Measurements from ENCODE around the gene NDUFAF7. TPM values are rescaled to one million over a fixed set of nuclear protein-coding genes. Genes with fewer than 3 reads are reported as not detected.
A peak's percentile ranks its signal among the peaks of the same experiment; 100 is the strongest.
"Not testable (repeated sequence)": the region's sequence is repeated elsewhere in the genome, so short reads cannot be mapped to it uniquely, and the experiment has no call there.

NDUFAF7 gene
- total RNA-seq, 1 experiment from 2014 or later: 38.0 TPM

GRCh38 chr2:37191253-37191652 lies 40.2 kb upstream of the NDUFAF7 start:
- Histone ChIP-seq H3K9me3 (no peaks in the 10 kb centered on the region), H3K4me1 (no peaks in the 10 kb centered on the region), H3K36me3 (ENCODE audit: control insufficient read depth, insufficient read depth, low read length) (no peaks in the 10 kb centered on the region), H3K27me3 (replicated peaks; ENCODE audit: control insufficient read depth, insufficient read depth, low read length) (no peaks in the 10 kb centered on the region), H3K4me3 (ENCODE audit: low read depth, low read length) (no peak overlapping the region)
- POLR2A ChIA-PET: no interaction called here
- CTCF ChIA-PET: no interaction called here
- TF ChIP-seq CTCF (IDR thresholded peaks at IDR 0.05; ENCODE audit: insufficient read depth in 1 of 2, low read depth in 1 of 2, low read length in 1 of 2, severe bottlenecking in 1 of 2, unreplicated experiment in 1 of 2): no peak
- no peaks in the 10 kb centered on the region for H3K9me3 Mint-ChIP-seq (ENCODE audit: unreplicated experiment)
- H3K27ac Mint-ChIP-seq (ENCODE audit: unreplicated experiment): no peak overlapping the region
- BruUV-seq (replicated peaks): no TSS peak
- H3K27me3 Mint-ChIP-seq (ENCODE audit: insufficient read depth, unreplicated experiment): no peaks in the 10 kb centered on the region
- DNase-seq: no peak
- no peak overlapping the region for H3K4me3 Mint-ChIP-seq (ENCODE audit: unreplicated experiment)
- peaks cover 14% of the 10 kb centered on the region for H3K4me1 Mint-ChIP-seq (ENCODE audit: low read depth, unreplicated experiment)
- intact Hi-C loops (cut with micrococcal nuclease; ENCODE audit: unreplicated experiment): no loop called here
- H3K36me3 Mint-ChIP-seq (ENCODE audit: insufficient read depth, unreplicated experiment): peaks cover 6% of the 10 kb centered on the region

GRCh38 chr2:37191747-37192146 lies 39.7 kb upstream of the NDUFAF7 start:
- intact Hi-C loops (cut with micrococcal nuclease; ENCODE audit: unreplicated experiment): no loop called here
- no peak overlapping the region for H3K27ac Mint-ChIP-seq (ENCODE audit: unreplicated experiment)
- H3K4me1 Mint-ChIP-seq (ENCODE audit: low read depth, unreplicated experiment): peaks cover 14% of the 10 kb centered on the region
- Histone ChIP-seq H3K4me1 (no peaks in the 10 kb centered on the region), H3K27me3 (replicated peaks; ENCODE audit: control insufficient read depth, insufficient read depth, low read length) (no peaks in the 10 kb centered on the region), H3K36me3 (ENCODE audit: control insufficient read depth, insufficient read depth, low read length) (no peaks in the 10 kb centered on the region), H3K4me3 (ENCODE audit: low read depth, low read length) (no peak overlapping the region), H3K9me3 (no peaks in the 10 kb centered on the region)
- ChIA-PET CTCF (no interaction called here), POLR2A (no interaction called here)
- peaks cover 11% of the 10 kb centered on the region for H3K36me3 Mint-ChIP-seq (ENCODE audit: insufficient read depth, unreplicated experiment)
- no peaks in the 10 kb centered on the region for H3K9me3 Mint-ChIP-seq (ENCODE audit: unreplicated experiment)
- TF ChIP-seq CTCF (IDR thresholded peaks at IDR 0.05; ENCODE audit: insufficient read depth in 1 of 2, low read depth in 1 of 2, low read length in 1 of 2, severe bottlenecking in 1 of 2, unreplicated experiment in 1 of 2): no peak
- H3K27me3 Mint-ChIP-seq (ENCODE audit: insufficient read depth, unreplicated experiment): no peaks in the 10 kb centered on the region
- no TSS peak for BruUV-seq (replicated peaks)
- no peak for DNase-seq
- no peak overlapping the region for H3K4me3 Mint-ChIP-seq (ENCODE audit: unreplicated experiment)

GRCh38 chr2:37192551-37192950 lies 38.9 kb upstream of the NDUFAF7 start:
- Histone ChIP-seq H3K27me3 (replicated peaks; ENCODE audit: control insufficient read depth, insufficient read depth, low read length) (no peaks in the 10 kb centered on the region), H3K9me3 (no peaks in the 10 kb centered on the region), H3K4me1 (no peaks in the 10 kb centered on the region), H3K36me3 (ENCODE audit: control insufficient read depth, insufficient read depth, low read length) (no peaks in the 10 kb centered on the region), H3K4me3 (ENCODE audit: low read depth, low read length) (no peak overlapping the region)
- DNase-seq: no peak
- ChIA-PET POLR2A (no interaction called here), CTCF (no interaction called here)
- H3K27ac Mint-ChIP-seq (ENCODE audit: unreplicated experiment): no peak overlapping the region
- H3K36me3 Mint-ChIP-seq (ENCODE audit: insufficient read depth, unreplicated experiment): peaks cover 16% of the 10 kb centered on the region
- no peaks in the 10 kb centered on the region for H3K9me3 Mint-ChIP-seq (ENCODE audit: unreplicated experiment)
- no peak for TF ChIP-seq CTCF (IDR thresholded peaks at IDR 0.05; ENCODE audit: insufficient read depth in 1 of 2, low read depth in 1 of 2, low read length in 1 of 2, severe bottlenecking in 1 of 2, unreplicated experiment in 1 of 2)
- no TSS peak for BruUV-seq (replicated peaks)
- intact Hi-C loops (cut with micrococcal nuclease; ENCODE audit: unreplicated experiment): no loop called here
- no peaks in the 10 kb centered on the region for H3K27me3 Mint-ChIP-seq (ENCODE audit: insufficient read depth, unreplicated experiment)
- peaks cover 14% of the 10 kb centered on the region for H3K4me1 Mint-ChIP-seq (ENCODE audit: low read depth, unreplicated experiment)
- H3K4me3 Mint-ChIP-seq (ENCODE audit: unreplicated experiment): no peak overlapping the region

- CTCF ChIA-PET: interaction anchor here (0.7 kb wide), 1 partner anchor 858 kb away, joined by 3 read pairs; no protein-coding TSS in a partner anchor
- H3K27me3 Mint-ChIP-seq (ENCODE audit: insufficient read depth, unreplicated experiment); H3K36me3 ChIP-seq (ENCODE audit: control insufficient read depth, insufficient read depth, low read length); H3K4me1 Mint-ChIP-seq (ENCODE audit: low read depth, unreplicated experiment); H3K9me3 Mint-ChIP-seq (ENCODE audit: unreplicated experiment); H3K4me1 ChIP-seq; H3K27me3 ChIP-seq (replicated peaks; ENCODE audit: control insufficient read depth, insufficient read depth, low read length); BruUV-seq (replicated peaks); POLR2A ChIA-PET; DNase-seq; H3K9me3 ChIP-seq: not testable (repeated sequence)
- peaks cover 36% of the 10 kb centered on the region for H3K36me3 Mint-ChIP-seq (ENCODE audit: insufficient read depth, unreplicated experiment)
- intact Hi-C loops (cut with micrococcal nuclease; ENCODE audit: unreplicated experiment): loop anchor here (1.0 to 5.0 kb wide), 2 partner anchors 35 to 39 kb away; partner anchors contain the start of genes CEBPZ, EIF2AK2 and NDUFAF7
- H3K4me3 ChIP-seq (ENCODE audit: low read depth, low read length): peak overlapping the region; percentile 57
- H3K4me3 Mint-ChIP-seq (ENCODE audit: unreplicated experiment): peak overlapping the region; percentile 92
- peak overlapping the region; percentile 98 for H3K27ac Mint-ChIP-seq (ENCODE audit: unreplicated experiment)
Measured at GRCh38 chr2:37195862-37196319, 35.6 kb upstream of the NDUFAF7 start.

Data from Caco-2 (cell line).